HCT116 (cell line): ENCODE results near the gene CIDEA. TPM values are rescaled to one million over a fixed set of nuclear protein-coding genes. Genes with fewer than 3 reads are reported as not detected.

Experiments
- ATAC-seq: fragments of 200-7000 bp; cut with Tn5 transposase; 2 replicates; pipeline ENCODE4 v1.9.1; 2020; ENCODE audit warnings: mild to moderate bottlenecking, moderate library complexity
- BruUV-seq: library from RNA; stranded (reverse); fragments of 400-500 nt; replicated peaks from 2 replicates; lab custom pipeline; 2021; lab: Mats Ljungman, UMichigan
- CTCF ChIA-PET: fragments of 300-600 bp; sonication (Branson Sonifier 250); formaldehyde crosslinking; loops from one replicate; lab custom pipeline; 2021; ENCODE audit warnings: antibody characterized with exemption; lab: Charles Lee
- POLR2A ChIA-PET: fragments of 300-600, 350-600 bp; sonication (Branson Sonifier 250); formaldehyde crosslinking; loops from one replicate; lab custom pipeline; 2021; ENCODE audit warnings: antibody characterized with exemption; lab: Charles Lee
- RAD21 ChIA-PET, 2 experiments: fragments of 300-600 bp; sonication (Branson Sonifier 250); formaldehyde crosslinking; loops; one replicate each; lab custom pipeline; 2023; ENCODE audit warnings: low total read pairs in 2 of 2; ENCODE audit not compliant: uncharacterized antibody in 2 of 2, unreplicated experiment in 2 of 2, low non-redundant PET in 1 of 2; lab: Charles Lee
- DNase-seq: peaks from one replicate; pipeline ENCODE4 v3.0.0-alpha.2; 2010; ENCODE audit warnings: low read depth, low spot score
- H2AFZ ChIP-seq: fragments of 200-600 bp; shearing (Covaris generic), sonication (generic); 2 replicates; pipeline ENCODE4 v1.6.1; 2017; ENCODE audit warnings: low read depth, mixed run types, mixed read lengths, antibody characterized with exemption, low read length; ENCODE audit not compliant: poor library complexity, severe bottlenecking
- H3K27ac ChIP-seq: 2 replicates; pipeline ENCODE4 v1.5.1; 2012; ENCODE audit warnings: low read depth, low read length
- H3K27me3 ChIP-seq: fragments of 200-600 bp; sonication (generic); 2 replicates; pipeline ENCODE4 v1.6.1; 2016; ENCODE audit warnings: mixed run types, low read length, mixed read lengths; ENCODE audit not compliant: insufficient read depth
- H3K36me3 ChIP-seq, 2 experiments: fragments of 200-500 bp in 1 of 2; fragments of 200-600 bp in 1 of 2; sonication (Bioruptor generic) in 1 of 2; sonication (generic) in 1 of 2; 2 replicates each; pipeline versions ENCODE4 v1.5.1 to v1.6.1; 2014 to 2016; ENCODE audit warnings: low read length in 2 of 2, inconsistent platforms in 1 of 2, mixed read lengths in 1 of 2, mixed run types in 1 of 2; ENCODE audit not compliant: insufficient read depth in 2 of 2, control insufficient read depth in 1 of 2
- H3K4me1 ChIP-seq, 2 experiments: fragments of 200-600 bp in 1 of 2; sonication (generic) in 1 of 2; 2 replicates each; pipeline versions ENCODE4 v1.5.1 to v1.6.1; 2012 to 2017; ENCODE audit warnings: low read length in 2 of 2, inconsistent platforms in 1 of 2, mild to moderate bottlenecking in 1 of 2, mixed read lengths in 1 of 2, mixed run types in 1 of 2, moderate library complexity in 1 of 2; ENCODE audit not compliant: insufficient read depth in 2 of 2, control insufficient read depth in 1 of 2
- H3K4me2 ChIP-seq: fragments of 200-600 bp; sonication (generic); 2 replicates; pipeline ENCODE4 v1.6.1; 2017; ENCODE audit warnings: mixed run types, low read length, mixed read lengths
- H3K4me3 ChIP-seq, 2 experiments: fragments of 200-600 bp in 1 of 2; sonication (generic) in 1 of 2; replicated peaks in 1 of 2; 2 replicates each; pipeline ENCODE4 v1.5.1; 2011 to 2016; ENCODE audit warnings: low read length in 2 of 2, control low read depth in 1 of 2, low read depth in 1 of 2, mild to moderate bottlenecking in 1 of 2, mixed read lengths in 1 of 2, mixed run types in 1 of 2
- H3K79me2 ChIP-seq: fragments of 200-600 bp; sonication (generic); 2 replicates; pipeline ENCODE4 v1.6.1; 2017; ENCODE audit warnings: mild to moderate bottlenecking, mixed run types, low read length, moderate library complexity, mixed read lengths; ENCODE audit not compliant: insufficient read depth
- H3K9ac ChIP-seq: fragments of 200-600 bp; sonication (generic); 2 replicates; pipeline ENCODE4 v1.6.1; 2016; ENCODE audit warnings: low read length, mixed read lengths
- H3K9me2 ChIP-seq: fragments of 200-600 bp; sonication (generic), shearing (Covaris generic); 2 replicates; pipeline ENCODE4 v1.6.1; 2017; ENCODE audit warnings: mixed run types, mild to moderate bottlenecking, moderate library complexity; ENCODE audit not compliant: insufficient read depth
- H3K9me3 ChIP-seq, 2 experiments: fragments of 200-500 bp in 1 of 2; fragments of 200-600 bp in 1 of 2; sonication (Bioruptor generic) in 1 of 2; sonication (generic) in 1 of 2; 2 replicates each; pipeline ENCODE4 v1.6.1; 2014 to 2017; ENCODE audit warnings: low read length in 2 of 2, mixed read lengths in 2 of 2, inconsistent platforms in 1 of 2, low read depth in 1 of 2, mild to moderate bottlenecking in 1 of 2, mixed run types in 1 of 2, moderate library complexity in 1 of 2; ENCODE audit not compliant: control insufficient read depth in 1 of 2, insufficient read depth in 1 of 2
- H4K20me1 ChIP-seq: fragments of 200-600 bp; sonication (generic), shearing (Covaris generic); 2 replicates; pipeline ENCODE4 v1.6.1; 2017; ENCODE audit warnings: mixed run types, mild to moderate bottlenecking, moderate library complexity; ENCODE audit not compliant: insufficient read depth
- CEBPB ChIP-seq: IDR thresholded peaks from 2 replicates; pipeline ENCODE4 v1.6.1; 2012; ENCODE audit warnings: low read depth
- EGR1 ChIP-seq: IDR thresholded peaks from 2 replicates; pipeline ENCODE4 v1.6.1; 2012; ENCODE audit warnings: low read depth
- ELF1 ChIP-seq: IDR thresholded peaks from 2 replicates; pipeline ENCODE4 v1.6.1; 2012; ENCODE audit warnings: low read depth, borderline replicate concordance
- JUND ChIP-seq: IDR thresholded peaks from 2 replicates; pipeline ENCODE4 v1.6.1; 2012
- MAX ChIP-seq: IDR thresholded peaks from 2 replicates; pipeline ENCODE4 v1.6.1; 2012
- REST ChIP-seq: IDR thresholded peaks from 2 replicates; pipeline ENCODE4 v1.6.1; 2012; ENCODE audit warnings: low read depth
- SIN3A ChIP-seq: IDR thresholded peaks from 2 replicates; pipeline ENCODE4 v1.6.1; 2012; ENCODE audit warnings: low read depth
- SP1 ChIP-seq: IDR thresholded peaks from 2 replicates; pipeline ENCODE4 v1.6.1; 2012; ENCODE audit warnings: low read depth
- TCF7L2 ChIP-seq: IDR thresholded peaks from 2 replicates; pipeline ENCODE4 v1.7.0; 2011; ENCODE audit warnings: borderline replicate concordance, inconsistent platforms; ENCODE audit not compliant: insufficient read depth, insufficient read length; ENCODE audit errors: extremely low read depth
- ZBTB33 ChIP-seq: IDR thresholded peaks from 2 replicates; pipeline ENCODE4 v1.6.1; 2011; ENCODE audit warnings: mild to moderate bottlenecking, low read length, moderate library complexity; ENCODE audit not compliant: insufficient replicate concordance; ENCODE audit errors: extremely low read depth
- ZFX ChIP-seq: fragments of 450-650 bp; IDR thresholded peaks from 2 replicates; pipeline ENCODE4 v1.6.1; 2017
- intact Hi-C: fragments of 100-400 bp; cut with micrococcal nuclease; formaldehyde crosslinking; loops from 2 replicates; pipeline ENCODE4 v1.10.0; 2022
- total RNA-seq: library from RNA; stranded (reverse); gene quantifications from one replicate; pipeline ENCODE4 v1.2.1, GENCODE V29; 2021; ENCODE audit not compliant: unreplicated experiment

Gene CIDEA
- total RNA-seq, 1 experiment from 2014 or later = not detected

- RAD21 ChIA-PET = no interaction called here
- ATAC-seq (no peak), DNase-seq (no peak)
These were observed 15.3 kb upstream of the CIDEA start for GRCh38 chr18:12238826-12239225.

More at GRCh38 chr18:12238826-12239225, 15.3 kb upstream of the CIDEA start:
- POLR2A ChIA-PET = interaction anchor here (0.8 kb wide), 1 partner anchor 17 kb away, joined by 3 read pairs; no protein-coding TSS in a partner anchor
- BruUV-seq = no TSS peak
- Histone ChIP-seq H3K9me2 (no peaks in the 10 kb centered on the region), H3K4me2 (no peak overlapping the region), H3K9me3 (no peaks in the 10 kb centered on the region), H3K27ac (no peak overlapping the region), H3K4me1 (peaks cover 0 to 9% of the 10 kb centered on the region in 2 experiments; a peak in 1 of 4 replicates), H3K9ac (no peak overlapping the region), H4K20me1 (no peaks in the 10 kb centered on the region), H3K27me3 (peaks cover 3% of the 10 kb centered on the region; the same call in 1 of the 2 replicates), H3K79me2 (no peaks in the 10 kb centered on the region), H3K36me3 (no peaks in the 10 kb centered on the region), H3K4me3 (no peak overlapping the region), H2AFZ (no peak overlapping the region)
- TF ChIP-seq JUND (no peak), ZFX (no peak), EGR1 (no peak), MAX (no peak), CEBPB (no peak), TCF7L2 (no peak), ELF1 (no peak), SIN3A (no peak), REST (no peak), ZBTB33 (no peak), SP1 (no peak)
- intact Hi-C loops = loop anchor here (5.0 kb wide), 1 partner anchor 582 kb away; no protein-coding TSS in a partner anchor
- CTCF ChIA-PET = interaction anchor here (1.3 kb wide), 2 partner anchors 33 to 179 kb away, joined by 3 to 4 read pairs; no protein-coding TSS in a partner anchor
